IMR-90 (cell line): ENCODE results near the gene THPO. TPM values are rescaled to one million over a fixed set of nuclear protein-coding genes. Genes with fewer than 3 reads are reported as not detected.

ENCODE experiments used
- ATAC-seq: fragments of 200-7000 bp; cut with Tn5 transposase; 2 replicates; pipeline ENCODE4 v1.9.1; 2020; ENCODE audit warnings: low read depth, mild to moderate bottlenecking, moderate library complexity
- BruUV-seq: library from RNA; stranded (reverse); fragments of 400-500 nt; replicated peaks from 2 replicates; lab custom pipeline; 2021; lab: Mats Ljungman, UMichigan
- CTCF ChIA-PET: fragments of 300-600 bp; formaldehyde crosslinking; extraction: SDS; loops from one replicate; lab custom pipeline; 2021; ENCODE audit warnings: antibody characterized with exemption; lab: Yijun Ruan, JAX
- POLR2A ChIA-PET: fragments of 300-600 bp; sonication (Branson Sonifier 250); formaldehyde crosslinking; loops from one replicate; lab custom pipeline; 2022; ENCODE audit warnings: antibody characterized with exemption; ENCODE audit not compliant: unreplicated experiment; lab: Charles Lee
- DNase-seq: peaks from one replicate; pipeline ENCODE4 v3.0.0; 2013
- H2AFZ ChIP-seq: replicated peaks from 2 replicates; pipeline ENCODE3; 2013; ENCODE audit warnings: low read length, mild to moderate bottlenecking; ENCODE audit not compliant: poor library complexity
- H2AK5ac ChIP-seq: 2 replicates; pipeline ENCODE4 v1.6.1; 2013; ENCODE audit warnings: low read depth, low read length, inconsistent platforms
- H2AK9ac ChIP-seq: replicated peaks from 2 replicates; pipeline ENCODE3; 2013; ENCODE audit warnings: mild to moderate bottlenecking, low read depth, low read length, moderate library complexity; ENCODE audit not compliant: poor library complexity
- H2BK120ac ChIP-seq: 2 replicates; pipeline ENCODE4 v1.6.1; 2013; ENCODE audit warnings: low read depth, low read length, inconsistent platforms
- H2BK15ac ChIP-seq: 3 replicates; pipeline ENCODE4 v1.6.1; 2013; ENCODE audit warnings: low read depth, low read length, inconsistent platforms
- H2BK20ac ChIP-seq: 2 replicates; pipeline ENCODE4 v1.6.1; 2013; ENCODE audit warnings: low read depth, mild to moderate bottlenecking, inconsistent platforms, low read length, moderate library complexity
- H2BK5ac ChIP-seq: 2 replicates; pipeline ENCODE4 v1.6.1; 2013; ENCODE audit warnings: mild to moderate bottlenecking, low read depth, low read length, inconsistent platforms; ENCODE audit not compliant: poor library complexity, severe bottlenecking
- H3K14ac ChIP-seq: replicated peaks from 2 replicates; pipeline ENCODE4 v1.6.1; 2013; ENCODE audit warnings: low read depth, low read length, inconsistent platforms
- H3K18ac ChIP-seq: 2 replicates; pipeline ENCODE4 v1.6.1; 2013; ENCODE audit warnings: low read depth, low read length, control low read depth
- H3K23ac ChIP-seq: 2 replicates; pipeline ENCODE4 v1.6.1; 2013; ENCODE audit warnings: low read depth, low read length, inconsistent platforms
- H3K27ac ChIP-seq: 2 replicates; pipeline ENCODE4 v1.5.1; 2013; ENCODE audit warnings: mild to moderate bottlenecking, control low read depth, low read length; ENCODE audit not compliant: insufficient read depth
- H3K27me3 ChIP-seq: 2 replicates; pipeline ENCODE4 v1.6.1; 2013; ENCODE audit warnings: low read length; ENCODE audit not compliant: control insufficient read depth, insufficient read depth
- H3K36me3 ChIP-seq: 2 replicates; pipeline ENCODE4 v1.6.1; 2013; ENCODE audit warnings: low read length, mixed read lengths; ENCODE audit not compliant: control insufficient read depth, insufficient read depth
- H3K4ac ChIP-seq: 2 replicates; pipeline ENCODE4 v1.6.1; 2013; ENCODE audit warnings: low read depth, low read length, inconsistent platforms
- H3K4me1 ChIP-seq: 2 replicates; pipeline ENCODE4 v1.6.1; 2013; ENCODE audit warnings: low read length, mixed read lengths; ENCODE audit not compliant: control insufficient read depth, insufficient read depth
- H3K4me2 ChIP-seq: 2 replicates; pipeline ENCODE4 v1.6.1; 2013; ENCODE audit warnings: low read depth, mild to moderate bottlenecking, control low read depth, low read length, moderate library complexity
- H3K4me3 ChIP-seq: 2 replicates; pipeline ENCODE4 v1.5.1; 2013; ENCODE audit warnings: low read depth, mild to moderate bottlenecking, control low read depth, low read length, moderate library complexity; ENCODE audit not compliant: insufficient read depth
- H3K56ac ChIP-seq: 2 replicates; pipeline ENCODE4 v1.6.1; 2013; ENCODE audit warnings: low read length, inconsistent platforms; ENCODE audit not compliant: insufficient read depth; ENCODE audit errors: extremely low read depth
- H3K79me1 ChIP-seq, 2 experiments: 2 replicates each; pipeline ENCODE4 v1.6.1; 2013; ENCODE audit warnings: low read length in 2 of 2, inconsistent platforms in 1 of 2, low read depth in 1 of 2
- H3K9ac ChIP-seq: 2 replicates; pipeline ENCODE4 v1.6.1; 2013; ENCODE audit warnings: low read depth, low read length, control low read depth
- H3K9me1 ChIP-seq: 2 replicates; pipeline ENCODE4 v1.6.1; 2013; ENCODE audit warnings: low read length, inconsistent platforms; ENCODE audit not compliant: insufficient read depth
- H3K9me3 ChIP-seq: 2 replicates; pipeline ENCODE4 v1.6.1; 2013; ENCODE audit warnings: low read length; ENCODE audit not compliant: control insufficient read depth, insufficient read depth
- H4K20me1 ChIP-seq: 2 replicates; pipeline ENCODE4 v1.6.1; 2013; ENCODE audit warnings: low read length, inconsistent platforms; ENCODE audit not compliant: insufficient read depth
- H4K5ac ChIP-seq: 2 replicates; pipeline ENCODE4 v1.6.1; 2013; ENCODE audit warnings: mild to moderate bottlenecking, low read depth, low read length, control low read depth
- H4K8ac ChIP-seq, 2 experiments: 2 replicates each; pipeline ENCODE4 v1.6.1; 2013; ENCODE audit warnings: low read depth in 2 of 2, low read length in 2 of 2, control low read depth in 1 of 2, inconsistent platforms in 1 of 2
- H4K91ac ChIP-seq: 2 replicates; pipeline ENCODE4 v1.6.1; 2013; ENCODE audit warnings: low read depth, low read length, inconsistent platforms; ENCODE audit not compliant: insufficient read depth
- BHLHE40 ChIP-seq: fragments of 150-350 bp; IDR thresholded peaks from 2 replicates; pipeline ENCODE4 v1.6.1; 2016; ENCODE audit warnings: mild to moderate bottlenecking, low read depth, low read length
- CEBPB ChIP-seq: IDR thresholded peaks from 2 replicates; pipeline ENCODE4 v1.6.1; 2012; ENCODE audit warnings: low read depth, low read length, improper control_type of control experiment
- CHD1 ChIP-seq: IDR thresholded peaks from 2 replicates; pipeline ENCODE4 v1.6.1; 2012; ENCODE audit warnings: low read depth, low read length, improper control_type of control experiment
- CTCF ChIP-seq: conservative IDR thresholded peaks from 2 replicates; pipeline ENCODE4 v1.5.1; 2012; ENCODE audit warnings: mild to moderate bottlenecking, low read depth, low read length, improper control_type of control experiment
- ELK1 ChIP-seq: fragments of 150-350 bp; IDR thresholded peaks from 2 replicates; pipeline ENCODE4 v1.6.1; 2016; ENCODE audit warnings: low read depth, mild to moderate bottlenecking, low read length, moderate library complexity, borderline replicate concordance
- FOS ChIP-seq: fragments of 150-350 bp; IDR thresholded peaks from 2 replicates; pipeline ENCODE4 v1.6.1; 2016; ENCODE audit warnings: low read depth, low read length
- MAZ ChIP-seq: IDR thresholded peaks from 2 replicates; pipeline ENCODE4 v1.6.1; 2012; ENCODE audit warnings: low read depth, mild to moderate bottlenecking, low read length, improper control_type of control experiment, moderate library complexity, borderline replicate concordance
- MXI1 ChIP-seq: IDR thresholded peaks from 2 replicates; pipeline ENCODE4 v1.6.1; 2012; ENCODE audit warnings: low read depth, mild to moderate bottlenecking, low read length, moderate library complexity, borderline replicate concordance
- NFE2L2 ChIP-seq: fragments of 150-350 bp; IDR thresholded peaks from 2 replicates; pipeline ENCODE4 v1.6.1; 2016; ENCODE audit warnings: low read depth, mild to moderate bottlenecking, low read length
- POLR2A ChIP-seq: IDR thresholded peaks from 2 replicates; pipeline ENCODE4 v1.6.1; 2012; ENCODE audit warnings: mild to moderate bottlenecking, low read depth, low read length
- RCOR1 ChIP-seq: IDR thresholded peaks from 2 replicates; pipeline ENCODE4 v1.6.1; 2012; ENCODE audit warnings: mild to moderate bottlenecking, low read length, improper control_type of control experiment; ENCODE audit not compliant: insufficient replicate concordance
- RFX5 ChIP-seq: IDR thresholded peaks from 2 replicates; pipeline ENCODE4 v1.8.0; 2012; ENCODE audit warnings: low read depth, mild to moderate bottlenecking, low read length, moderate library complexity
- SMC3 ChIP-seq: fragments of 150-350 bp; IDR thresholded peaks from 2 replicates; pipeline ENCODE4 v1.6.1; 2016; ENCODE audit warnings: low read depth, mild to moderate bottlenecking, antibody characterized with exemption, low read length, moderate library complexity
- USF2 ChIP-seq: fragments of 150-350 bp; IDR thresholded peaks from 2 replicates; pipeline ENCODE4 v1.6.1; 2017; ENCODE audit warnings: mild to moderate bottlenecking, antibody characterized with exemption, low read length, low read depth
- WGBS, 2 experiments: methylation state at CpG; one replicate each; pipeline versions ENCODE4 v1.1.5 to v1.1.7; 2013; ENCODE audit warnings: missing lambda C conversion rate in 2 of 2; ENCODE audit not compliant: insufficient read length in 1 of 2; ENCODE audit errors: extremely low coverage in 2 of 2; 5-methylcytosine and 5-hydroxymethylcytosine counted together
- dilution Hi-C: fragments of 300-500 bp; cut with HindIII; formaldehyde crosslinking; loops from one replicate; pipeline ENCODE4 v1.14.3; 2018; ENCODE audit warnings: low sequenced_read_pairs; ENCODE audit not compliant: unreplicated experiment
- in situ Hi-C: fragments of 300-500 bp; cut with MboI; formaldehyde crosslinking; loops from 3 replicates; pipeline ENCODE4 v1.14.3; 2019; ENCODE audit warnings: low sequenced_read_pairs, inconsistent platforms, mixed read lengths
- intact Hi-C: fragments of 100-400 bp; cut with micrococcal nuclease; formaldehyde crosslinking; loops from 2 replicates; pipeline ENCODE4 v1.10.0; 2022
- polyA plus RNA-seq, 3 experiments: library from polyadenylated mRNA; depleted of rRNA; stranded (reverse); fragments of >200 nt; gene quantifications; 2 replicates each; pipeline ENCODE4 v1.2.3, GENCODE V29; 2012; ENCODE audit warnings: low replicate concordance in 1 of 3
- total RNA-seq: library from RNA; depleted of rRNA; stranded (reverse); fragments of >200 nt; gene quantifications from 2 replicates; pipeline ENCODE4 v1.2.3, GENCODE V29; 2012

Gene THPO
- total and polyA plus RNA-seq, 2 of the 4 experiments (the other 2 are of a cell fraction): not detected

- Histone ChIP-seq H3K27ac (no peak overlapping the region), H3K4me1 (no peaks in the 10 kb centered on the region), H2AFZ (no peak overlapping the region), H4K20me1 (no peaks in the 10 kb centered on the region), H2BK120ac (no peak overlapping the region), H3K9me1 (no peaks in the 10 kb centered on the region), H3K79me1 (no peaks in the 10 kb centered on the region), H3K36me3 (no peaks in the 10 kb centered on the region), H4K5ac (no peak overlapping the region), H2BK5ac (no peak overlapping the region), H3K4ac (no peak overlapping the region), H4K91ac (no peak overlapping the region), H3K27me3 (peaks cover 25% of the 10 kb centered on the region), H2AK5ac (no peak overlapping the region), H2AK9ac (no peak overlapping the region), H2BK20ac (no peak overlapping the region), H3K9me3 (peaks cover 3% of the 10 kb centered on the region; the same call in 1 of the 2 replicates), H3K9ac (no peak overlapping the region), H3K56ac (no peak overlapping the region), H3K4me3 (no peak overlapping the region), H3K18ac (no peak overlapping the region), H3K23ac (no peak overlapping the region), H3K14ac (no peak overlapping the region), H4K8ac (no peak overlapping the region), H3K4me2 (no peak overlapping the region), H2BK15ac (no peak overlapping the region)
- TF ChIP-seq USF2 (no peak), FOS (no peak), SMC3 (no peak), RCOR1 (no peak), CHD1 (no peak), BHLHE40 (no peak), NFE2L2 (no peak), ELK1 (no peak), CEBPB (no peak), MXI1 (no peak), RFX5 (no peak), CTCF (no peak), POLR2A (no peak), MAZ (no peak)
- DNase-seq (no peak), ATAC-seq (no peak)
- CTCF ChIA-PET: interaction anchor here (1.2 kb wide), 1 partner anchor 44 kb away, joined by 3 read pairs; no protein-coding TSS in a partner anchor
- WGBS, 2 experiments: no CpG with 5 or more reads among the region's 4 CpGs
- POLR2A ChIA-PET: no interaction called here
- in situ Hi-C loops: no loop called here
- dilution Hi-C loops: no loop called here
- no TSS peak for BruUV-seq
- intact Hi-C loops: no loop called here
Observed at GRCh38 chr3:184415203-184415490, 37.1 kb upstream of the THPO start.
